HG02852 (cell line): ENCODE data around the gene CDA.

ENCODE experiments used
- ATAC-seq: cut with Tn5 transposase; IDR thresholded peaks from one replicate; pipeline ENCODE4 v1.9.1; 2021; ENCODE audit warnings: mild to moderate bottlenecking, moderate library complexity; ENCODE audit not compliant: unreplicated experiment

Gene CDA

DNA sequence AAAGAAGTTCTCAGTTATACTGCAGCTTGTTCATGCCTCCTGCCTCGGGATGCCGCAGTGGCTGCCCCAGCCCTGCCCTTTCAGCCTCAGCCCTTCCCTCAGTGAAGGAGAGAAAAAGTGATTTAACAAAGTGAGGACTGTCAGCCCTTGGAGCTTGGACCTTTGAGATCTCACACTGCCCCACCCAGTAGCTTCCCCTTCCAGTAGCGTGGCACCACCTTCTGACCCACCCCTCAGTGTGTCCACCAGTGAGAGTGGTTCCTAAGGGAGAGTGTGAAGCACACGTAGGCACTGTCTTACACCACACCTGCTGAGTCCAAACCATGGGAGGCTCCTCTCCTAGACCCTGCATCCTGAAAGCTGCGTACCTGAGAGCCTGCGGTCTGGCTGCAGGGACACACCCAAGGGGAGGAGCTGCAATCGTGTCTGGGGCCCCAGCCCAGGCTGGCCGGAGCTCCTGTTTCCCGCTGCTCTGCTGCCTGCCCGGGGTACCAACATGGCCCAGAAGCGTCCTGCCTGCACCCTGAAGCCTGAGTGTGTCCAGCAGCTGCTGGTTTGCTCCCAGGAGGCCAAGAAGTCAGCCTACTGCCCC lies at the start of gene CDA:
Gene CDA, plus strand, starts transcription at position 464 of the 592 bp plus-strand sequence. Its CDS starts 33 bp downstream, at position 497.
- no peak for ATAC-seq

DNA sequence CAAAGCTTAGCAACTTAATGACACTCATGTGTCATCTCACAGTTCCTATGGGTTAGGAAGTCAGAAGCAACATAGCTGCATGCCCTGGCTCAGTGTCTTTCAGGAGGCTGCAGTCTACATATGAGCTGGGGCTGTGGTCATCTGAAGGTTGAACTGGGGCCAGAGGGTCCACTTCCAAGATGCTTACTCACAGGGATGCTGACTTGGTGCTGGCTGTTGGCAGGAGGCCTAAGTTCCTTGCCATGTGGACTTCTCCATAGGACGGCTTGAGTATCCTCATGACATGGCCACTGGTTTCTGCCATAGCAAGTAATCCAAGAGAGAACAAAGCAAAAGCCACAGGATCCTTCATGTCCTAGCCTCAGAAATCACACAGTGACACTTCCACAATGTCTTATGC lies 48.6 kb upstream of the CDA start:
- no peak for ATAC-seq

DNA sequence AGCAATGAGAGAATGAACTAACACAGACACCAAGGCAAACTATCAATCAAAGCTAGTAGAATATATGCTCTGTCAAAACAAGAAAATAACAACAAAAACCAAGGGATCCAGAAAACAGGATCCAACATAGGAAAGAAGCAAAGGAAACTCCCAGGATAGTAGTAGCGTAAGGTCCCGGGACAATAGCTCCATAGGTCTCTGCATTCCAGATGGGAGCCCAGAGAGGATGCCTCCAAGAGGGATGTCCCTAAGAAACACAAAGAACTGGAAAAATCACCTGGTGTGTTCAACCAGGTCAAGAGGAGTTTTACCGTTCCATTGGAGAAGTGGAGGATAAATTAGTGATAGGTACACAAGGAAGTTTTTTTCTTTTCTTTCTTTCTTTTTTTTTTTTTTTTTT lies 42.3 kb upstream of the CDA start:
- ATAC-seq: no peak

DNA sequence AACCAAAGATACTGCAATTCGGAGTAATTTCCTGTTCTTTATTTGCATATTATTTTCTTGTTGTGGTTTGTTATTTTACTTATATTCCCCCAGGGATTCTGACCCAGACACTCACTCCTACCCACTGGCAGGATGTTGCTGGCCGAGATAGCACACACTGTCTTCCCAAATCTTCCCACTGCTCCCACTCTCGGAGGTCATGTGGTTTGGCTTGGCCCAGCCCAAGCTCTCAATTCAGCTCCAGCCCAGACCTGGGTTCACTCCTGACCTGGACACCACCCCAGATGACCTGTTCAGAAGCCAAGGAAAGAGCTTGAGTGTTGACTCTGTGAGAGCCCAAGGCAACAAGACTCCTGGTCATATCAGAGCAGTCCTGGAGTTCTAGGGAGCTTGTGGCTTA lies 37.7 kb upstream of the CDA start:
- ATAC-seq: no peak

DNA sequence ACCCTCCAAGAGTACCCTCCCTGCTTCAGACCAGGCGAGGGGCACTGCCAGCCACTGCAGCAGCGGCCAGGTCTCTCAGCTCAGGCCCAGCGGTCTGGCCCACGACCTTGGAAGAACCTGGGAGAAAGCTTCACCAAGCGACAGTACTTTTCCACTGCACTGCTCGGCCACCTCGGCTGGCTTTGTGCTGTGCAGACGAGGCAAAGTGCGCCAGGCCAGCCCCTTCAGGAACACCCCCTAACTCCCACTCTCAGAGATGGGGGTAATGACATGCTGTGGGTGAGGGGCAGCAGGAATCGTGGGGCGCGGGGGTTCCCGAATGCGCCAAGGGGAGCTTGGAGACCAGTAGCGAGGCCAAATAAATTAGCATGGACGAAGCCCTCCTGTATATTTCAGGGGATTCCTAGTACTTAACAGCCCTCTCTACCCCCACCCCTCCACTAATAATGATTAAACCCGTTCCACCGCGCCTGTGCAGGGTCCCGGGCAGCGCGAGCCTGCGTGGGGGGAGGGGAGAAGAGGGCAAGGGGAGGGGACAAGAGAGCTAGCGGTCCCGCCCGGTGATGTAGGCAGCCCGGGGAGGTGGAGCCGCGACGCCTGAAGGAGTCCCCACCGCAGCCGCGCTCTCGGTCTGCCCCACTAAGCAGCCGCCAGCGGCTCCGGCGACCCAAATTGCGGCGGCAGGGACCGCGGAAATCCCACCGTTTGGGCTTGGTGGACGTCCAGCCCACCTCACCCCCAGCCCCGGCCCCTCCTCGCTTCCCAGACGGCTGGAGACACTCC lies 36.8 kb upstream of the CDA start, which contains the start of gene FAM43B:
Gene FAM43B, plus strand, starts transcription at position 629 of the 783 bp plus-strand sequence. CDS start 401 bp downstream, outside the sequence.
- ATAC-seq: no peak

DNA sequence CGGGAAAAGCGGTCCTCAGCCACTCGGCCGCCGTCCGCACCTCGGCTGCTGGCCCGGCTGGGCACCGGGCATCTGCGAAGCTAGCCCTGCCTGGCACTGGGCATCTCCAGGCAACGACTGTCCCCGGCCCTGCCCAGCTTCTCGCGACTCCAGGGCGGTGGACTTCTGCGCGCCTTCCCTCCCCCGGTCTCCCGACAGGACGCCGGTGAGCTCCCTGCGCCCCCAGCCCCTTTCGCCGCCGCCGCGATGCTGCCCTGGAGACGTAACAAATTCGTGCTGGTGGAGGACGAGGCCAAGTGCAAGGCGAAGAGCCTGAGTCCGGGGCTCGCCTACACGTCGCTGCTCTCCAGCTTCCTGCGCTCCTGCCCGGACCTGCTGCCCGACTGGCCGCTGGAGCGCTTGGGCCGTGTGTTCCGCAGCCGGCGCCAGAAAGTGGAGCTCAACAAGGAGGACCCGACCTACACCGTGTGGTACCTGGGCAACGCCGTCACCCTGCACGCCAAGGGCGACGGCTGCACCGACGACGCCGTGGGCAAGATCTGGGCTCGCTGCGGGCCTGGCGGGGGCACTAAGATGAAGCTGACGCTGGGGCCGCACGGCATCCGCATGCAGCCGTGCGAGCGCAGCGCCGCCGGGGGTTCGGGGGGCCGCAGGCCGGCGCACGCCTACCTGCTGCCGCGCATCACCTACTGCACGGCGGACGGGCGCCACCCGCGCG lies 36.0 kb upstream of the CDA start:
- ATAC-seq: no peak

DNA sequence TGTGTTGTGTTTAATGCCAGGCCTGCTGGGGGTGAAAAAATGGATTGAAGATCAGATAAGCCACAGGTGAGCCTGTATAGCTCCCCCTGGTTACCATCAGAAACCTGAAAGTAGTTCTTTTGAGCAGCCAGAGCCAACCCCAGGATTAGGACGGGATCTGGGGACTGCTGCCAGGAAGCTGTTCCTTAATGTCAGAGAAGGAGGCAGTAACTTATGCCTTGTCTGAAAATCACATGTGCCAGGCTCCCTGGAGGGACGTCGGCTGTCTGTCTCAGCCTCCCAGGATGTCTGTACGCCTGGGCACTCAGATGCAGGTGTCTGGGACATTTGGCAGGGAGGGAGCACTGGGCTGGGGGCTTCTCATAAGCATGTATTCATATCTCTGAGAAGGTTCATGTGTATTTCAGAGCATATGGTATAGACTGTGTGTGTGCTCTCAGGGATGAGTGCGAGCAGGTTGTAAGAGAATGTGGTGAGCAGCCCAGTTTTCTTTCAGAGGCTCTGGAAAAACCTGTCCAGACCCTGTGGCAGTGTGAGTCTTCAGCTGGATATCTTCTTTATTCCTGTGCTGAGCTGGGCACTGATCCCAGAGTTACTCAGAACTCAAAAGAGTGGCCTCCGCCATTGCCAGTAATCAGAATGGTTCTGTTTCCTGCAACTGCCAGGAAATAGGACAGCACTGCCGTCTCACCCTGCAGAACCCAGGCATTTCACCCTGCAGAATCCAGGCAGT lies 33.7 kb upstream of the CDA start:
- no peak for ATAC-seq

DNA sequence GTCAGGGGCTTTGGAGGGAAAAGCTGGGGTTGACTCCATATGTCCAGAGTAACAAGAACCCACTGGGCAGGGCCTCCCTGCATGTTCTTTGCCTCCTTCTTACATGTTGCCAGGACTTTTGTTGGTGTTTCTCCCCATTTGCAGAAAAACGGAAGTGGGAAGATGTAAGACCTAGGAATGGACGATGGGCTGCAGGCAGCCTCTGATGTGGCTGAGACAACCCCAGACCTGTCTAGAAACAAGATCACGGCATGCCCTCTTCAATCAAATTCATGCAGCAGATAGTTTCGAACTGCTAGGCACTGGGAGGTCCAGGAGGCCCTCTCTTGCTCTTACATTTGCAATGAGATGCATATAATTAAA lies 33.2 kb upstream of the CDA start:
- no peak for ATAC-seq

DNA sequence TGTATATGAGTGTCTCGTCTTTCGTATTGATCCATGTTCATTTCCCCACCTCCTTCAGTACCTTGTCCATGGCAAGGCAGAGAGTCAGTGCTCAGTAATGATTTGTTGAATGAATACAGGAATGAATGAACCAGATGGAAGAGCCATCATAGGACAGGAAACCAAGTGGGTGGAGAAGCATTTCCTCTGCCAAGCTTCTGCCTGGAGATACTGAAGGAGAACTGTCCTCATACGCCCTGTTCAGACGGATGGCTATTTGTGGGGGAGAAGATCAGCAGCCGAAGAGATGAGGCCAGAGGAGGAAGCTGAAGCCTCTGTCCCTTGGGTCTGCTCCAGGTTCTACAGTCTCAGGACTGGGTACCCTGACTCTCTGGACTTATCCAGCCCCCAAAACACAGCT lies 30.7 kb upstream of the CDA start:
- ATAC-seq: no peak

DNA sequence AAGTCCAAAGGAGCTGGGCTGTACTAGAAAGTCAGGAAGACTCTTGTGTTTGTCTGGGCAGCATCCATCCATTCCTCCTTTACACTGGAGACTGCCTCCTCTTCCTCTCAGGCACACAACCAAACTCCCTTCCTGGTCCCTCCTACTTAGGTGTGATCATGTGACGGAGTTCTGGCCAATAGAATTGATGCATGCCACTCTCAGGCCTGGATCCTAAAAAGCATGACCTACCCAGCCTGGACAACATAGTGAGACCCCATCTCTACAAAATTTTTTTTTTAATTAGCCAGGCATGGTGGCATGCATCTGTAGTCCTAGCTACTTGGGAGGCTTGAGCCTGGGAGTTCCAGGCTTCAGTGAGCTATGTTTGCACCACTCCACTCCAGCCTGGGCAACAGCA lies 27.9 kb upstream of the CDA start:
- no peak for ATAC-seq

DNA sequence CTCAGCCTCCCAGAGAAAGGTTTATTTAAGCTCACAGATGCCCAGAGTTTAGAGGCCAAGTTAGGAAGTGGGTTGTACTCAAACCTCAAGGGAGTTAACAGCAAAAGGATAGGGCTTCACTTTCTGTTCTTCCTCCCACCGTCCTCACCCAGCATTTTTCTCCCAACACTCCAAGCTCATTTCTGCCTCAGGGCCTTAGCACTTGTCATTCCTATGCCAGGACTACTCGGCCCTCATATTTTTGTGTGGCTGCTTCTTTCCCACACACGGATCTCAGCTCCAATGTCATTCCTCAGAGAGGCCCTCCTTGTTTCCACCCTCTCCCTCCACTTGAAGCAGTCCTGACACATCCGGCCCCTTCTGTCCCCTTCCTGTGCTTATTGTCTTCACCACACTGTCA lies 23.7 kb upstream of the CDA start:
- no peak for ATAC-seq

DNA sequence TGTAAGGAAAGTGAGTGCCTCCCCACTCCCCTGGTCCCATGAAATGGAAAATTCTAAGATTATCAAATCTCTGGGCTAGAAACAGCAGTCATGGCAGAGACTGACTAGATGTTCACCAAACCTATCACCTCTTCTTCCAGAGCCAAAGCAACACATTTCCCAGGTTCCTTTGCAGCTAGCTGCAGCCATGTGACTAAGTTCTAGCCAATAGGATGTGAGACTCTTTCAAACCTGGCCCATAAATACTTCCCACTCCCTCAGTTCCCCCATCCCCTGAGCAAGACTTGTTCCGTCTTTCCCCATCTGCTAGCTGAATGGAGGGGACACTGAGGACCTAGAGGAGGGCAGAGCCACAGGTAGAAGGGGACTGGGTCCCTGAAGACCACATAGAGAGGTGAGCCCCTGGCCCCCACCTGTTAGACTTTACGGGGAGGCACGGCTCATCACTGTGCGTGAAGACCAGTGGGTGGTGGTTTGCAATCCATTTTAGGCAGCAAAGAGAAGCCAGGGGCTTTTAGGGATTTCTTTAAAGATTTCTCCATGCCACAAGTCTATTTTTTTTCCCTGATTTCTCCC lies 19.3 kb upstream of the CDA start:
- no peak for ATAC-seq

DNA sequence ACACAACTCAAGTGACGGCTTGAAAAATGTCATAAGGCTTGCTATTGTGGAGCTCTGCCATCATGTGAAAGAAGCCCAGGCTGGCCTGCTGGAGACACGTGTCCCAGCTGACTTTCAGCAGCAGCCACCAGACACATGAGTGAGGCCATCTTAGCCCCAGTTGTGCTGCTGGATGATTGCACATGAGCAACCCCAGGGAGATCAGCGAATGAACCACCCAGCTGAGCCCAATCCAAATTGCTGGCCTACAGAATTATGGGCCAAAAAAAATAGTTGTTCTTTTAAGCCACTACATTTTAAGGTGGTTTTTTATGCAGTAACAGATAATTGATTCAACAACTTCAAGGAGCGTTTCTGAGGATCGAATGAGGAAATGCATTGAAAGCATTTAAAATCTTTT lies 17.5 kb upstream of the CDA start:
- no peak for ATAC-seq

DNA sequence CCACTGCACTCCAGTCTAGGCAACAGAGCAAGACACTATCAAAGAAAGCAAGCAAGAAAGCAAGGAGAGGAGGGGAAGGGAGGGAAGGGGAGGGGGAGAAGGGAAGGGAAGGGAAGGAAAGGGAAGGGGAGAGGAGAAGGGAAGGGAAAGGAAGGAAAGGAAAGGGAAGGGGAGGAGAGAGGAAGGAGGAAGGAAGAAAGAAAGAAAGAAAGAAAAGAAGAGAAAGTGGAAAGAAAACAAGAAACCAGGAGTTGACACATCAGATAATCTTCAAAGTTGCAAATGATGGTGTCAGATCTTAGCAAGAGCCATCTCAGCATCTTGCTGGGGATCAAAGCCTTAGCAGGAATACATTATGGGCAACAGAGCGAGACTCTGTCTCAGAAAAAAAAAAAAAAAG lies 14.9 kb upstream of the CDA start:
- ATAC-seq: no peak

DNA sequence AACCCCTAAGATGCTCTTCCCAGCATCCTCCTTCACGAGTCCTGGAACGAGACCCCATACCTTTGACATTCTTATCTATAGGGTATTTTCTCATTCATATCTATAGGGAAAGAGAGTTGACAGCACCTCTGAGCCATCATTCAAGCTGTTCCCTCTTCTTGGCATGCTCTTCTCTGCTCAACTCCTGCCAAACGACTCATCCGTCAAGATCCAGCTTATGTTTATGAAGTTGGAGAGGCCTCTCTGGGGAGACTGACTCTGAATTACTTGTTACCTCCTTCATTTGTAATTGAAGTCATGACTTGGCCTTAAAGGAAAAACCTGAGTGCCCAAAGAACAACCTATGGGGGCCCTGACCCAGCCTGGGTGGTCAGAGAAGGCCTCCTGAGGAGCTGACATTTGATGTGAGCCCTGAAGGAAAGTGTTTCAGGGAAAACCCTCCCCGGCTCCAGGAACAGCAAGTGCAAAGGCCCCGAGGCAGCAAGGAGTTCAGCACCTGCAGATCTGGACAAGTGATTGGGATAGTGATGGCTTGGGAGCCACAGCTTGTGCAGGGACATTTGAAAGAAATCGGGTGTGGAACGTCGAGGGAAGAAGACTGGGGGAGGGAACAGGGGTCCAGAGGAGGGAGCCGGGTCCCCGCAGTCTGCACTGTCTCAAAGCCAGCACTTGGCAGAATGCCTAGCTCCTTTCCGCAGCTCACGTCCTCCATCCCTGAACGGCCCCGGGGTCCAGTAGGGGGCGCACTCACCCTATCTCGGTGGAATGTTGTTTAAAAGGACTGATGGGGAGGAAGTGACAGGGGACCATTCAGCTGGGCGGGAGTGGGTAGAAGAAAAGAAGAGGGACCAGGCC lies 14.0 kb upstream of the CDA start:
- no peak for ATAC-seq

DNA sequence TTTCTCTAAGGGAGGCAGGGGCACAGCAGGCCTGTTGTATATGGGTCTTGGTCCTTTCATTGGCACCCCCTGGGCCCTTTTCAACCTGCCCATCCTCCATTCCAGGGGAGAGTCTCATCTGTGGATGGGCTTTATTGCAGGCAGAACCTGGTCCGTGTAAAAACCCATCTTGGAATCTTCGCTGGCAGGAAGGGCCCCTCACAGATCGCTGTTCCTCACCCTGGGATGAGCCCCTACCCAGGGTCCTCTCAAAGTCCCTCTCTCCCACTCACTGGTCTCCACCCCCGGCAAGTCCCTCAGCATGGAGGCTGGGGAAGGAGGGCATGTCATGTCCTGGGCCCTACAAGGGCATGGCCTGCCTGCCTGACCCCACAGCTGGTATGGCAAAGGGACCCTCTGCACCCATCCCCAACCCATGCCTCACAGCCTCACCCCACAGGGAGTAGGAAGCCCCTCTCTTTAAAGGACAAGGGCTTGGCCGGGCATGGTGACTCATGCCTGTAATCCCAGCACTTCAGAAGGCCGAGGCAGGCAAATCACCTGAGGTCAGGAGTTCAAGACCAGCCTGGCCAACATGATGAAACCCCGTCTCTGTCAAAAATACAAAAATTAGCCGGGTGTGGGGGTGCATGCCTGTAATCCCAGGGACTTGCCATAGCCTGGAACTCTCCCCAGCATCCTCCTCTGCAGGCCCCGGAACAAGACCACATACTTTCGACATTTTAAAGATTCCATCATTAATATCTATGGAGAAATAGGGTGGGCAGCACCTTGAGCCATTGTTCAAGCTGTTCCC lies 13.2 kb upstream of the CDA start:
- ATAC-seq: no peak

DNA sequence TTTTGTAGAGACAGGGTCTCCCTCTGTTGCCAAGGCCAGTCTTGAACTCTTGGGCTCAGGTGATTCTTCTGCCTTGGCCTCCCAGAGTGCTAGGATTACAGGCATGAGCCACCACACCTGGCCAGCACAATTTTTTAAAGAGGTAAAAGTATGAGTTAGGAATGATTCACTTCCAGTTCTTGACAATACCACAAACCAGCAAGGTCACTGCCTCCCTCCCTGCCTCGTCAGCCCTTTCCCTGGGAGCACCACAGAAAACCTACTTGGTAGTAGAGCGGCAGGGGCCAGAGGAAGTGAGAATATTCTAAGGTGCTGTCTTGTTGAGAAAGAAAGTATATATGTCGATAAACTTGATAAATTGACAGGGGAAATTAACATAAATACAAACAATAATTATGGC lies 10.8 kb upstream of the CDA start:
- no peak for ATAC-seq

DNA sequence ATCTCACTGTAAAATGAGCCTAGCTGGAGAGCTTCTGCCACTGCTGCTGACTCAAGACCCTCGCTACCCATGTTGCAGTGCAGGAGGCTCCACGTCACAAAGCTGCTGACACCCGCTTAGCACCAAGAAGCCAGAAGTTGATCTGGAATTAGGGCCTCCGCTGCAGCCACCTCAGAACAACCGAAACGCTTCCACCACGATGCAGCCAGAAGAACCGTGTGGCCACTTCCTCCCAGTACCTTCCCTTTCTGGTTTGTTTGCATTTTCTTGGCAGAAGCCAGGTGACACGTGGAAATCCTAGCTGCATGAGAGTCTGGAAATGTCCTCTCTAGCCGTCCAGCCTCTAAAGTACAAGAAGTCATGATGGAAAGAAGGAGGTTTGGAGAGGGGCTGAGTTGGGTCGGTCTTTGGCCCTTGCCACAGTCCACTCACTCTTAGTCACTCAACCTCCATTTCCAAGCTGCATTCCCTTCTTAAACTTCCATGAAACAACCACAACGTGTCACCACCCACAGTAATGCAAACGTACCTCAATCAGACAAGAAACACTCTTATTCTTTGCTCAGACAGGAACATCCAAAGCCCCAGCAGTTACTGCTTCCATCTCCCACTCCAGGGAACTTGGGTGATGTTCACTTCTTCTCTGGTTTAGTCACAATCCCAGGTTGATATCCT lies 10.0 kb upstream of the CDA start:
- ATAC-seq: no peak

DNA sequence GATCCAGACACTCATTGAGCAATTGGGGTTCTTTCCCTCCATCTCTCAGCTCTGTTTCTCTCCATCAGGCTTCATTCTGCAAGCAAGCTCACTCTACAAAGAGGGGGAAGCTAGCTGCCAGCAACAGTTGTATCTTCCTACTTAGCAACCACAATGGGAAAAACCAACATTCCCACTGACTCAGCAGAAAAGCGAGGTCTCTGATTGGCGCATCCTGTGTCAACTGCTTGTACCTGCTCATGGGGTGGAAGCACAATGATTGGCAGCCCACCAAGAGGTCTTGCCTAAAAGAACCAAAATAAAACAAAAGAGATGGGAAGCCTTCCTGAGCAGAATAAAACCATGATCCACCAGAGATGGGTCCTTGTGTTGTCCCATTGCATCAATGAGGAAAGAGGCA lies 4.0 kb upstream of the CDA start:
- no peak for ATAC-seq
